Mesenteric fat pad (tissue), 1 donor: Measurements from ENCODE around the gene MYLK3. TPM values are rescaled to one million over a fixed set of nuclear protein-coding genes. Genes with fewer than 3 reads are reported as not detected.
A peak's percentile ranks its signal among the peaks of the same experiment; 100 is the strongest.

Experiments
- DNase-seq: peaks from one replicate; pipeline ENCODE4 v3.0.0-alpha.2; 2020; ENCODE audit warnings: low spot score
- total RNA-seq: library from RNA; stranded (reverse); fragmentation: NEBNext Ultra II Directional; extraction: Animal tissue kit (Norgen Biotek cat#: 25700); gene quantifications from one replicate; pipeline ENCODE4 v1.2.1, GENCODE V29; 2021
- donor health status: DM: yes; HTN: yes; CAD: no.

Gene MYLK3
- total RNA-seq, 1 donor from 2014 or later, result 0.58 TPM

DNA sequence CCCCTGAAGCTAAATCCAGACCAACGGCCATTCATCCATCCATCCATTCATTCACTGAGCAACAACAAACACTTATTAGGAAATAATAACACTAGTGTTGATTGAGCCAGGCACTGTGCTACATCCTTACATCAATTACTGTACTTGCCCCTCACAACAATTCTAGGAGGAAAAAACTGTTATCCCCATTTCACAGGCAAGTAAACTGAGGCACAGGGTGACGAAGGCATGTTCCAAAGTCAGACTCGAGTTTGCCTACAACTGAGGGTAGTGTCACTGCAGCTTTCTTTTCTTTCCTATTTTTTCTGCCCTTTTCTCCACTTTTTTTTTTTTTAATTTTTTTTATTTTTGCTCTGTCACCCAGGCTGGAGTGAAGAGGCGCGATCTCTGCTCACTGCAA, 11.2 kb upstream of the MYLK3 start:
- DNase-seq, result no peak

DNA sequence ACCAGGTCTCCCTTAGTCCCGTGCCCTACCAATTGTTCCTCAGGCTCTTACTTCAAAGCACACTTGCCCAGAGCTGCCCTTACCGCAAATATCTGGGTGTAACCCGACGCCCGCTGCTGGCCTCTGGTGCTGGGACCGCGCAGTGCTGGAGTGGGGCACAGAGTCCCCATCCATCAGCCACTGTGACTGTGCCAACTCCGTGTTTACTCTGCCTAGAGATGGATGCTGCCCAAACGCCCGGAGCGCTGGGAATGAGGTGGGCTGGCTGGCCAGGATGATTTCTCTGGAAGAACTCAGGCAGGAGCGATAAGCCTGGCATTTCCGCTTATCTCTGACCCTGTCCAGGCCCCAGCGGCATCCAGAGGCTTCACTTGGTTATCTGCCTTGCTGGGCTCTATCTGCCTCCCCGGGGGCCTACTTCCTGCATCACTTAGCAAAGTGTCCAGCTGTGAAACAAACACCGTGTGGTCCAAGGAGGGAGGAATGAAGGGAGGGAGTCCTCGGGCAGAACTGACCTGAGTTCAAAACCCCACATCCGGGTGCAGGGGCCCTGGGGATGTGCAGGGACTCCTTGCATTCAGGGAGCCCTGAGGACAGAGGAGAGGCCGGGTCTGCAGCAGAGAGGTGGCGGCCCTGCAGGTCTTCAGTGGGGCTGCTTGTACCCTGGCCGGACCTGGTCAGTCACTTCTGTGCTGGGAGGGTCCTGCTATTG, 9.4 kb upstream of the MYLK3 start:
- DNase-seq, result no peak

DNA sequence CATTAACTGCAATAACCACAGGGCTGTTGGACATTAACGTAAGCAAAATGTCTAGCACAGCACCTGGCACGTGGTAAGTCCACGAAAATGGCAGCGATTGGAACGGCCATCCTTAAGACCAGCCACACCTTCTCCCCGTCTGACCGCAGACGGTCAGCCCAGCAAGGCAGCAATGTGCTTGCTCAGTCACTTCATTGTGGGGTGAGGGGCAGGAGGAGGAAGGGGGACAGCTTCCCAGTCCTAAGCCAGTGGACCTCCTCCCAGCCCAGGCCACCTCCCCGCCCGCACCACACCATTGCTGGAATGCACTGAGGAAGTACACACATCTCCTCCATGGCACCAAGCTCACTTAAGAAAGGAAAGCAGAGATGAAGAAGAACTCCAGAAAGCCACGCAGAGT, 8.6 kb upstream of the MYLK3 start:
- DNase-seq, result no peak

DNA sequence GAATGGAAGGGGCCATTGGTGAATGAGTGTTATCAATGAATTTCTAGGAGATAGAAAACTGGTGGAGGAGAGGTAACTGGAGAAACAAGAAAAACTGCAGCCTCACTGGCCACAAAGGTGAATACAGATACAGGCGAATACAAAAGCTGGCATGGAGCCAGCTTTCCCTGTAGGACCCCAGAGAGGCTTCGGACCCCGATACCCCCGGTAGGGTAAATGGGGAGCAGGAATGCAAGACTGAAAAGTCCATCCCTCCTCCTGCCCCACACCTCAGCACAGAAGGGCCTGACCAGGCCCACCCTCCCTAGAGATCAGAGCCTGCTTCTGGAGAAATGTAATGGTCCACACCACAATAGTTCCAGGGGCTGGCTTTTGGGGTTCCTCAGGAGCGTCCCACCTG, 4.9 kb upstream of the MYLK3 start:
- DNase-seq, result no peak

DNA sequence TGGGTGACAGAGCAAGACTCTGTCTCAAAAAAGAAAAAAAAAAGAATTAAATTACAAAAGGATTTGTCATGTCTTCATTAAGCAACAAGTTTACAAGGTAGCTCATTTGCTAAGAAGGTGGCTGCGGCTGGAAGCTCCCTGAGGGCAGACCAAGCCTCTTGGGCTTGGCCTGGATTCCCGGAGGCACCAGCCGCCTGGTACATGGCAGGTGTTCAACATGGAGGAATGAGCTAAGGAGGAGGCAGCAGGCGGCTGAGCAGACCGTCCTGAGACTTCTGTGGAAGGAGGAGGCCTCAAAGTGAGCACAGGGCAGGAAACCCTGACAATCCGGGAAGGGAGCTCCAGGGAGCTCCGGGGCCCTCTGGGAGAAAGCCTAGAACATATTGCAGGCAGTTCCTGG, 3.2 kb upstream of the MYLK3 start:
- no peak for DNase-seq

DNA sequence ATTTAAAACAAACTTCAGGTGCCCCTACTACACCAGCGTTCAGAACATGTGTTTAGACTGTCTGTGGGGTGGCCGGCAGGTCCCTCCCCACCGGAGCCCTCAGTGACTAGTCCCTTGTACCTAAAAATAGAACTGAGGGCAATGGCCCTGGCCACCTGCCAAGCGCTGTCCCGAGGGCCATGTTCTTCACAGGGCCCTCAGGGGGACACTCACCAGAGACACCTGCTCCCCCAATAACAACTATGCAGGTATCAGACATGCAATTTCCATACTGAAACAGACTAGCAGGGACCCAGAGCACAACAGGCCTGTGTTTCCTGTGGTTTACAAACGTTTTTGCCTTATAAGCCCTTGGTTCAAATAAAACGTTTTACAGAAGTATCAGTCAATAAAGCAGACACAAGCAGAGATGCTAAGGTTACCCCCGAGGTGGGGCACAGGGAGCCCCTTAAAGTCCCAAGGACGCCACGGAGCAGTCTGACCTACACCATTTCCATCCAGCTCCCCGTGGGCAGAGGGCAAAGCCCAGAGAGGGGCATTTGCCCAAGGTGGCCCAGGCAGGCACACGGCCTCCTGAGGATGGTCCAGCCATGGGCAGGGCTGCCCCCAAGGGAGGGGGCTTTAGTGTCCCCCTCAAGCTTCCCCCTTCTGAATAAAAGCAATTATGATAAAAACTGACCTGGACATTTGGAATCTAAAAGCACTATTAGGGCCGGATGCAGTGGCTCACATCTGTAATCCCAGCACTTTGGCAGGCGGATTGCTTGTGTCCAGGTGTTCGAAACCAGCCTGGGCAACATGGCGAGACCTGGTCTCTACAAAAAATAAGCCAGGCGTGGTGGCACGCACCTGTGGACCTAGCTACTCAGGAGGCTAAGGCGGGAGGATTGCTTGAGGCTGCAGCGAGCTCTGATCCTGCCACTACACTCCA, 896 bp upstream of the MYLK3 start:
- DNase-seq, result peak; percentile 64

DNA sequence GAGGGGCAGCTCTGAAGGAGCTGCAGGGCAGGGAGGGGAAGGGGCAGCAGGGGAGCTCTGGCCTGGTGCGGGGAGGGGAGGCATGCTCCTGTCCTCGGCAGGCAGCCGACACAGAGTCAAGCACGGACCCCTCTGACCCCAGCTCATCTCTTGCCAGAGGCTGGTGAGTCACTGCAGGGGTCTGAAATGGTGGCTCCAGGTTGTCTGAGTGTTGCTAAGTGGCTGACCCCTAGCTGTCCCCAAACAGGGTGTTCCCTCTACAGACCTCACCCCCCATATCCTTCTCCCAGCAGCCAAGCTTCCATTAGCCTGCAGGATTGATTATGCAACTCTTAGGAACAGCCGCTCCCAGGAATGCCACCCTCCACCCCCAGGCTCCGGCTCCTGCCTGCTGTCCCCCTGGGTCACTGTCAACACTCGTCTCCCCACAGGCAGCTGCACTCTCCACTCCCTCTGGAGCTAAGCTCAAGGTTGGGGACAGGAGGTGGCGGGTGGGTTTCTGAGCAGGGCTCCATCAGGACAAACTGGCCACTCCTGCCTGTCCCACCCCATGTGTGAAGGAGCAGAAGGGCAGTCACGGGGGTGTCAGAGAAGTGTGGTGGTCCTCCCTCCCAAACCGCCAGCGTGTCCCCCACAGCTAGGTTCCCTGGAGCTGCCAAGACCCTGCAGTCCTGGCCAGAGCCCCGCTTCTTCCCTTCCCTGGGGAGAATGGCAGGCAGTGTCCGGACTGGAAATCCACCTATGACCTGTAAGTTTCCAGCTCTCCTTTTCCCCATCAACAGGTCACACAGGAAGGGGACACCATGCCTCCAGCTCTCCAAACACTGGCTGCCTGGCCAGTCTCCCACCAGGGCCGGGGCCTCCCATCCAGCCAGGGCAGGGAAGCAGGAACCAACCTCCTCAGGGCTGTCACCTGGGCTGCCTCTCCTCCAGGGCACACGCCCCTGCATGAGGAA, 1.0 kb downstream of the MYLK3 start:
- peak; percentile 85 for DNase-seq

DNA sequence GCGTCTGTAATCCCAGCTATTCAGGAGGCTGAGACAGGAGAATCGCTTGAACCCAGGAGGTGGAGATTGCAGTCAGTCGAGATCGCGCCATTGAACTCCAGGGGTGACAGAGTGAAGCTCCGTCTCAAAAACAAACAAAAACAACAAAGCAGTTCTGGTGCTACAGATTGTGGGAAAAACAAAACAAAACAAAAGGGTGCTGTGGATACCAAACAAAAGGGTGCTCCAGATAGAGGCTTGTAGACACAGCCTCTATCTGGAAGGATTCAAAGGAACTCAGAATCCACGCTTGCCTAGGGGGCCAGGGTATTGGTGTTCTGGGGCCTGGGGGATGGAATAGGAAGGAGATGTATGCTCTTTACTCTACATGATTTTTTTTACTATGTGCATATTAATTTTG, 2.5 kb downstream of the MYLK3 start:
- peak; percentile 43 for DNase-seq

DNA sequence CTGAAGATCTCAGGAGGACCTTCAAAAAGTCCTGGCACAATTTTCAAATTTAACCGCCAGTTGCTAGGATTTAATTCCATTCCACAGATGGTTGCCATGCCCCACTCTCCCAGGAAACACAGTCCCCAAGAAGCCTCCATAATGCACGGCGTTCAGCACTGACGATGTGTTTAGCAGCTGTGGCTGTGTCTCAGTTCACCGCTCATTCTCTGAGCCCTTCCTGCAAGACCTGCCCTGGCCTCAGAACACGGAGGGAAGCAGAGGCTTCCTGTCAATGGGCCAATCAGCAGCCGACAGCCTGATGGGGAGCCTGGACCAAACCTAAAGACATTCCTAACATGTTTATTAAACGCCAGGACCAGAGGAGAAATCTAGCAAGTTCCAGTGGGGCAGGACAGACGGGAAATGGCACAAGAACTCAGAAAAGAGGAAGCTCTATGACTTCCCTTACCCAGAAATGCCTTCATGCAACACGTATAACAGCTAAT, 4.9 kb downstream of the MYLK3 start:
- DNase-seq, result peak; percentile 72

DNA sequence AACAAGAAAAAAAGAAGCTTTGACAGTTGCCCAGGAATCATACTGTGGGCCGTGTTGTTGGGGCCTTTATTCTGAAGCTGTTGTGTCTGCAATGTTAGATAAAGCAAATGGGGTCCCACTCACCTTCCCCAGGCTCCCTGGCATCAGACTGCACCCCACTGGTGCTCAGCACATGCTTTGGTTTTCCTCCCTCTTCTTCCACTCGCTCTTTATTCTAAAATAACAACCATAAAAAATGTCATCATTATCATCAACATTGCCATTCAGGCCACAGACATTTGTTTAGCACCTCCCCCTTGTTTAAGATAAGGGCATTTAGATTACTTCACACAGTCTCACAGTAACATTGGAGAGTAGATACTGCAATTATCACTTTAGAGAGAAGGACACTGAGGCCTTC, 8.2 kb downstream of the MYLK3 start:
- no peak for DNase-seq

DNA sequence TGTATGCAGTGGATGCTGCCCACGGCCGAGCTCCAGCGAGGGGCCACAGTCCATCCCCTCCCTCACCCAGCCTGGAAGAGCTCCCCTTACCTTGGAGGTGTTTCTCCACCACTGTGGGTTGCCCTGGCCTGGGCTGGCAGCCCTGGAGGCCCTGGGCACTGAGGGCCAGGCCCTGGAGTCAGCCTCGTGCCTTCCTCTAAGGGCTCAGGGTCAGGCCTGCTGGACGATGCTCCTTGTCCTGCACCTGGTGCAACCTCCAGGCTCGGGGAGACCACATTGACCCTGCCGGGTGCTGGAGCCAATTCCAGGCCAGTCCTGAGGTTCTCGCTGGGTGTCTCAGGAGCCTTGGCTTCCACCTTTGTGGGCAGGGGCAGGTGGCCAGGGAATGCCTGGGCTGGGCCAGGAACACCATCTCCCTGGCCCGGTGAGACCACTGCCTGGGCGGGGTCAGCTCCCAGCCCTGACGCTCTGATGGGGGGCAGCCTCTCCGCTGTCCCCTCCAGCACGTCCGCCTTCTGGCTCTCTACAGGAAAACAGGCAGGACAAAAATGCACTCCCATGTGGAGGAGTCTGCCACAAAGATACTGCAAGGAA, 10.4 kb downstream of the MYLK3 start:
- peak; percentile 71 for DNase-seq

DNA sequence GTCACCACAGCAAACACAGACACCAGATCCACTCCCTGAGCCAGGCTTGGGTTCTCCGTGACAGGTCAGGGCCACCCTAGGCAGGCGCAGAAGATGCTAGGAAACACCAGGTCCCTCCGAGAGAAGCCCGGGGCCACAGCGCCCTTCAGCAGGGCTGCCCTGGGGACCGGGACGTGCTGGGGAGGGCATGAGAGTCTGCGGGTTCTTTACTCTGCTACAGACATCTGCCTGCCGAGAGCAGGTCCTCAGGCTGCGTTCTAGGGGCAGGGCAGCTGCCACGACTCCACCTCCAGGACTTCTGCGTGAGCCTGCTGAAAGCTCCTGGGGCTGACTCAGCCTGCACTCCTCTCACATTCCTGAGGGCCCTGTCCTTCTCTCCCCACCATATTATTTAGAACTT, 11.4 kb downstream of the MYLK3 start:
- peak; percentile 74 for DNase-seq

DNA sequence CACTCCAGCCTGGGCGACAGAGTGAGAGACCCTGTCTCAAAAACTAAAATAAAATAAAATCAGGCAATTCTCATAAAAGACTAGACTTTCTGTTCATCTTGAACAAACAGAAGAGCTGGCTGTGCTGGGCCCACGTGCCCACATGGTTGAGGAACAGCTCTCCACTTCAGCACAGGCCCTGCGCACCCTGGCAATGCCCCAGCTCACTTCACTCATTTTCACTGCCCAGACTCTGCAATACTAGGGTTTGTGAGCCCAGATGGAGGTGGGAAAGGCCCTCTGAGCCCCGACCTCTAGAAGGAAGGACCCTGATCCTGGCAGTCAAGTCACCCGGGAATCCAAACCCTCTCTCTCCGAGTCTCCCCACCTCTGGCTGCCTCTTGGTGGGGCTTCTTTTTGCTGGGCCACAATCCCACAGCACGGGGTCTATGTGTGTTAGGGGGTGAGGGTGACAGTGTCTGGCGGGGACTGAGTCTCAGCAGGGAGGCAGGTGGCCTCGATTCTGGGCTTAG, 14.8 kb downstream of the MYLK3 start:
- DNase-seq, result peak; percentile 80

DNA sequence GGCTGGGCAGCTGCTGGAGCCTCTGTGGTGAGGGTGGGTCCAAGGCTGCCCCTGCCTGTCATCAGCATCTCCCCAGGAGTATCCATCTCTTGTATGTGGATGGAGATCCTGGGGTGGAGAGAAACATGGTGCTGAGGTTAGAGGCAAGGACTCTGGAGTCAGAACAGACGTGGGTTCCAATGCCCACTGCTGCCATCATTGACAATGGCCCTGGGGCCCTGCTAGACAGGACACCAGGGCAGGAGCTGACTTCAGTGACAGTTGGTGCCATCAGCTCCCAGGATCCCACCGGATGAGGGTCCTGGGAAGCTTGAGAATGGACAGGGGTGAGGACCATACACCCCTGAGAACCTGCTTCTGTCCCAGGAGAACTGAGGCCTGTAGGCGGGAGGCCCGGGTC, 15.6 kb downstream of the MYLK3 start:
- DNase-seq, result no peak

DNA sequence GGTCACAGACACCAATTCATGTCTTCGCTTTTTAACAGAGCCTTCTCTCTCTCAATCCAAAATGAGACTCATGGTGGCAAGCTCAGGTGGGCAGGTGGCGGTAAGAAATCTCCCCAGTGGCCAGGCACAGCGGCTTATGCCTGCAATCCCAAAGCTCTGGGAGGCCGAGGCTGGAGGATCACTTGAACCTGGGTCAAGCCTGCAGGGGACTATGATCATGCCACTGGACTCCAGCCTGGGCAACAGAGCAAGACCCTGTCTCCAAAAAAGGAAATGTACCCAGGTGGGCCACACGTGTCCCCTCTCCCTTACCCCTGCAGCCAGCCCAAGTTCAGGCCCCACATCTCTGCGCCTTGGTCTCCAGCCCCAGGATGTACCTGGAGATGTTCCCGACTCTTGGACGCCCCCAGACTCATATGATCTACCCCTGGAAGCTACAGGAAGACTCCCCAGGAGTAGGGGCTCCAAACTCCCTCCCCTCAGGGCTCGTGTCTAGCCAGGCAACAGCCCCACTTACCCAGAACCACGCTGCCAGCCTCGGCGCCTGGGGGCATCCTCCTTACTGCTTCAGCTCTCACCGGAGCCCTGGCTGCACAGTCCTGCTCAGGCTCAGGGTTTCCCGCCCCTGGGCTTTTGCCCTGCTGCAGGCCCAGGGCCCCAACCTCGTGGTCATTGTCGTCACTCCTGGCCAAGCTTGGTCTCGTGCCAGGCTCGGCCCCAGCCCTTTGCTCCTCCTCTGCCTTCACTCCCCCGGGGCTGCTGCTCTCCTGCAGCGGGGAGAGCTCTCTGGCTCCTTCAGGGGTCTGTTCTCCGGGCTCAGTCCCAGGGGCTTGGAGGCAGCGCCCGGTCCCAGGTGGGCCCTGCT, 16.2 kb downstream of the MYLK3 start:
- peak; percentile 86 for DNase-seq

DNA sequence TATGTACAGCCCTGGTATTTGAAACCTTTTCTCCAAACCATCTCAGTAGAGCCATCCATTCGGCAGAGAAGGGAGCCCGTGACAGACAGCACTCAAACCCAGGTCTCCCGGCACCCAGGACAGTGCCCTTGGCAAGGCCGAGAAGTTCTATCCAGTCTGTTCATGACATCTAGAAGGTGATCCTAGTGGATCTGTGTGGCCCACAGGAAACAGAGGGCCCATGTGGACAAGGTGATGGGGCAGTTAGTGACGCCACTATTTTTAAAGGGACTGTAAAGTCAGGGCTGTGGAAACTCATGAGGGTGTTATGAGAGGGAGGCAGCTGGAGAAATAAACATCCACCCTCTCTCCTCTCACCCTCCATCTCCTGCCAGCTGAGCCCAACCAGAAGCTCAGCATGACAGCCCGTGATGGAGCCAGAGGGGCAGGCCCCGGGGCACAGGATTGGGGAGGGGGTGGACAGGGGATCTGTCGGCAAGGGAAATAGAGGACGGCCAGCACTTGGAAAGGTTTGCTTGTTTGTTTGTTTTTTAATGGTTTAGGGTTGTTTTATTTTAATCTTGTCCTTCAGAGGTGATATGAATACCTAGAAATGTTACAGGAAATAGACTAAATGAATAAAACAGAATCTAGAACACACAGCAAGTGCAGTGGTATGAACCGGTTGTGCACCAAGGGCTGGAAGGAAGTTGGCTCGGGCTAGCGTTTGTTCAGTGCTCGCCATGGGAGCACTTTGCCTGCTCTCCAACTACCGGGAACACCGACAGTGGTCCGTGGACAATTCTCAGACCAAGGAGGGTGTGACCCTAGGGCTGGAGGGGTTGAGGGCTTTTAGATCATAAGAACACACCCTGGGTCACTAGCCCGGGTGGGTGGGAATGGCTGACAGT, 17.1 kb downstream of the MYLK3 start:
- no peak for DNase-seq

DNA sequence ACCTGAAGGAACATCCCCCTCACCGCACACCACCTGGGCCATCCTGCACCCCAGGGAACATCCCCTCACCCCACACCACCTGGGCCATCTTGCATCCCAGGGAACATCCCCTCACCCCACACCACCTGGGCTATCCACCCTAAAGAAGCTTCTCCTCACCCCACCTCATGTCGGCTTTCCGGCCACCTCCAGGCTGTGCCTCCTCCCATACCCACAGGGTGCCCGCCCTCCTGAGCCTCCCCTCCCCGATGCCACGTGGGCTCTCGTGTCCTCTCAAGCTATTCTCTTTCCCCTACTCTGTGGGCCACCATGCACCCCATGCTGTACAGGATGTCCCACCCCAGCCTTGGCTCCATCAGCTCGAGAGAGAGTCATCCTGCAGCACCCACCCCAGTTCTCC, 18.0 kb downstream of the MYLK3 start:
- DNase-seq, result peak; percentile 82

DNA sequence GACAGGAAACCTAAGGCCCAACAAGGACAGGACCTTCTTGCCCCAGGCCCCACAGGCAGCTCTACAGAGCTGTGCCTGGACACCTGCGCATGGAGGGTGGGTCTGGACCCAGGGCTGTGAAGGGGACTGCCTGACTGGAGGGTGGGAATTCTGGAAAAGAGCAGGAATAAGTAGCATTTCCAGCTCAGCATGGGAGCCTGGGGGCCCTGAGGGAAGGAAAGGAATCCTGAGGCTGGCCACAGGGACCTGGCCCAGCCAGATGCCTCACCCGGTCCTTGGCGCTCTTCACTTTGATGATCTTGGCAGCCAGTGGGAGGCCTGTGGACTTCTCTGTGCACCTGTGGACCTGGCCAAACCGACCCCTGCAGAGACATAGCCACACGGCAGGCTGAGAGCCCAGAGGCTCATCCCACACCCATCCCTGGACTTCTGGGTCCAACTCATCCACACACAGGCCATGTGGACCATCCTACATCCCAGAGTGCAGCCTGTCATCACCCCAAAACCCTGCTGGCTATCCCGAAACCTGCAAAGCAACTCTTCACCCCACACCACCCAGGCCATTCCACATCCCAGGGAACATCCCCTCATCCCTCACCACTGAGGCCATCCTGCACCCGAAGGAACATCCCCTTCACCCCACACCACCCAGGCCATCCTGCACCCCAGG, 18.7 kb downstream of the MYLK3 start:
- peak; percentile 78 for DNase-seq
